GM21717 (cell line): ENCODE measurements around the gene UBAC2.
"Not testable (repeated sequence)": the region's sequence is repeated elsewhere in the genome, so short reads cannot be mapped to it uniquely, and the experiment has no call there.

Experiments used
- ATAC-seq: cut with Tn5 transposase; IDR thresholded peaks from one replicate; pipeline ENCODE4 v1.9.1; 2021; ENCODE audit warnings: mild to moderate bottlenecking, moderate library complexity; ENCODE audit not compliant: unreplicated experiment

Gene UBAC2

DNA sequence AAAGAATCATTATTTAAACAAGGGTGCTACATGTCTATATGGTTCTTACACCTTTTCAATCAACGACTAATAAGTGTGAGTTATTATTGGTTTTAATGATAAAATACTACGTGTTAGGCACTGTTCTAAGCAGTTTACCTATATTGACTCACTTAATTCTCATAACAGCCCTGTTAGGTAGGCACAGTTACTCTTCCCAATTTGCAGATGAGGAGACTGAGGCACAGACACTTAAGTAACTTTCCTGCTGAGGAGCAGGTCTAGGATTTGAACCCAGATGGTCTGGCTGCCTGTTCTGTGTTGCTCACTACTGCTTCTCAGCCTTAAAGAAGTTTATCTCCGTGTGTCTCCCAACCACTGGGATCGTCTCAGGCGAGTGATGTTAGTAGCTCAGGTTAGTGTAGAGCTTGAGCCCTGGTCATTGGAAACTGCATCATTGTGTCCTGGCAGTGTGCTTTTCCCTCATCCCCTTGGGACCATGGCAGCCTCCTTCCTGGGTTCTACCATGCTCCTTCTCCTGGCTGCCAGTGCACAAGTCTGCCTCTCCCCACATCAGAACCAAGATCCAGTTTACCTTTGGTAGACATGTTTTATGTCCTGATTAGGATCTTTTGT is 10.9 kb downstream of the UBAC2 start:
- ATAC-seq, result no peak

DNA sequence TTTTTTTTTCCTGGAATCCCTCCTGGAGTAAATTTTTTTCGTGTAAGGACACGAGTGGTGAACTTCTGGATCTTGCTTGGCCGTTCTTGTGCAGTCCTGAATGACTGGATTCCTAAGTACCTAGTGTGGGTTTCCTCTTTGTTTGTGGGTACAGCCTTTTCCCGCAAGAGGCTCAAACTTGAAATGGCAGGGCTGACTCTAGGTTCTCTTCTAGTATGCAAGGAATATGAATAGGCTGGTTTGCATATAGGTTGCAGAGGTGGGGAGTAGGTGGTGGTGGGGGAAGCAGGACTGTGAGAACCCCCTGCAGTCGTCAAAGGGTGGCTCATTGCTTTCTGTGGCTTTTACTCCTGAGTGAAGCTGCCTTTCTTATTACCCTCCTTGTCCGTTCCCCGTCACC is 13.6 kb downstream of the UBAC2 start:
- ATAC-seq, result peak; percentile 86

DNA sequence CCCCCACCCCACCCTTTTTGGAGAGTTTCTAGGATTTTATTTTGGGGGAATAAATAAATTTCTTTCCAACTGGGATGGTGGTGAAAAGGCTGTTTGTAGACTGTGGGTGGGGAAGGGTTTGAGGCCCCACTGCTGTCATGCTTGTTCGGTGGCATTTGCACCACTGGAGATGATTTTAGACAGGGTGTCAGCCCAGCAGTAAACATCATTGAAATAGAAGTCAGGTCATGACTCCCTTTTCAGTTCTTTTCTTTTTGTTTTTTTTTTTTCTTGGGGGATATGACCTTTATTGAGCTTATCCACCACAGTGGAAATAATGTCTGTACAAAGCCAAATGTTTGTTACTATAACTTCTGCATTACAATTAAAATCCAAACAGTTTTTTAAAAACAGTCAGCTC is 14.1 kb downstream of the UBAC2 start:
- ATAC-seq, result no peak

DNA sequence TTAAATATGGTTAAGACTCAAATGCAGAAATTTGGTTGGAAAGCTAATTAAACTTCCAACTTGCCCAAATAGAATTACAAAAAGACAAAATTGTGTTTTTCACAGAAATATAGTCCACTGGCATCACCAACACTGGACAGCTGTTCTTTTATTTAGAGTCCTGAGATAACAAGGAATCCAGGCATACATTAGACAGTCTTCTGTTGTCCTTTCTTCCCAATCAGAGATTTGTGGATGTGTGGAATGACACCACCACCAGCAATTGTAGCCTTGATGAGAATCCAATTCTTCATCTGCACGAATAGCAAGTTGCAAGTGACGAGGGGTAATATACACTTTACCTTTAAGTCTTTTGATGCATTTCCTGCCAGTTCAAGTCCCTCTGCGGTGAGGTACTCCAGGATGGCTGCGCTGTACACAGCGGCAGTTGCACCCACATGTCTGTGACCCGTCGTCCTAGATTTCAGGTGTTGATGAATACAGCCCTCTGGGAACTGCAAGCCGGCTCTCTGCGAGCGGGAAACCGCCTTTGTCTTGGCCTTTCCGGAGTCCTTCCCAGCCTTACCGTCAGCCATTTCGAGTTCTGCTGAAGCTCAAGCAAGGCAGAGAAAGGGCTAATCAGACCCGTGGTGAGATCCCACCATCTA is 14.7 kb downstream of the UBAC2 start:
- no peak for ATAC-seq

DNA sequence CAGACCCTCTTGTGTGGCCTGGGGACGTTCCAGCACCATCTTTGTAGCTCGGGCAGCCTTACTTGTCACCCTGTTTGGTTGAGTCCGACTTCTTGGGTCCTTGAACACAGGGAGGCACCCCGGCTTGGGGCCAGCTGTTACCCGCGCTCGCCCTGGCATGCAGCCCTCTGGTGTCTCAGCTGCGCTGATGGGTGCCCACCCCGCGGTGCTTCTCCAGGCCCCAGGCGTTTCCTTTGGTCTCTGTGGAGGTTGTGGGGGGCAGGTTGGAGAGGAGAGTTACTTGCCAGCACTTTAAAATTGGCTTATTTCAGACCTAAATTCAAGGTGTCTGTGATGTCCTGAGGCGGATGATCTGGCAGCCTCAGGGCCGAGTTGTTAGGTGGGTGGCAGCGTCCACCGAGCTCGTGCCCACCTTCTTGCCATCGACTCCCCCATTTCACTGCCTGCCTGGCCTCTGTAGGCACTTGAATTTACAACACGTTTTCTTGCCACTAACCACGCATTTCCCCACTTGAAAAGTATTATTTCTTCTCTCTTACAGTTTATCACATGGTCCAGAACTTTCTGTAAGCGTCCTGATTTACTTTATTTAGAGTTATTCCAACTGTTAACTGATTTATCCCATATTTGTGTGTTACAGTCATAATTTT is 16.9 kb downstream of the UBAC2 start:
- ATAC-seq, result no peak

DNA sequence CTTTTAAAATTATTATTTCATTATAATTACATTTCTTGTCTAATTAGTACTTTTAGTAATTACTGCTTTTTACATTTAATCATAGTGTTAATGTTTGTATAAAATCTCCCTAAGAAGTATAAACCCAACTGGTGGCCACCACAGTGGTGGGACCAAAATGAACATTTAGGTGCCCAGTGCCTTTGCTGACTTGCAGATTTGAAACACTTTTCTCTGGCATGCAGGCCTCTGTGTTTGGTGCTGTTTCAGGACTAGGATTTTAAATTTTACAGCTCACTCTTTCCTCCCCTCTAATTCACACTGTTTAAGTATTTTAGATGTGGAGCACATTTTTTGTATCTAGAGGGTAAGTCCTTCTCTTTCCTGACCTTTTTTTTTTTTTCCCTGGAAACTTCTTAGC is 17.5 kb downstream of the UBAC2 start:
- ATAC-seq, result no peak

DNA sequence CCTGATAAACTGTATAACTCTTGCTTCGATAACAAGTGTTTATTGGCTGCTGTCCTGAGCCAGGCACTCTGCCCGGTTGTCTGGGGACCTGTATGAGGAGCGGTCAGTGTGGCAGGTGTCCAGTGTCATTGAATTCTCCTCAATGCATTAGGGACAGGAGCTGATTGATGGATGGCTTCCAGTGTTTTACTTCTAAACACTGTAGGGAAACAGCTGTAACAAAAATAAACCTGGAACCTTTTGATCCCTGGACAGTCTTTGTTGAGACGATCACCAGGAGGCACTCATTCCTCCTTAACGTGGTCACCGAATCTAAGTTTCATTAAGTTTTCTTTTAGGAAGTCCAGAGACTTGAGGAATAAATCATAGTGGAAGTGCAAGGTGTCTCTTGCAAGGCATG is 17.9 kb downstream of the UBAC2 start:
- no peak for ATAC-seq

DNA sequence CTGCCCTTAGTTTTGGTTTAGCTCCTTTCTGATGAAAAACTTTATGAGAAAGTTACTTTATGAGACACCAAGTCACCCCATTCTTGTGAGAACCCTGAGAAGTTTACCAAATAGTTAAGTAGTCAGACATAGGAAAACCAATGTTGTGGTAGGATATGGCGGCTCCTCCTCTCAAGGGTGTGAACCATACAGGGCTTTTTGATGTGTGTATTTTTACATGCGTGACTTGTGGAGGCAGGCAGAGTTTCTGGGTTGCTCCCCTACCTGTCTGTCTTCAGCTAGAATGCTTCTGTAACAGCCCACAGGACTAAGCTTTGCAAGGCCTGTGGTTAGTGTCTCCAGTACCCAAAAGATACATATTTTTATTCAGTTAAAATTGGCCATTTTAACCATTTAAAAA is 18.3 kb downstream of the UBAC2 start:
- ATAC-seq, result no peak

DNA sequence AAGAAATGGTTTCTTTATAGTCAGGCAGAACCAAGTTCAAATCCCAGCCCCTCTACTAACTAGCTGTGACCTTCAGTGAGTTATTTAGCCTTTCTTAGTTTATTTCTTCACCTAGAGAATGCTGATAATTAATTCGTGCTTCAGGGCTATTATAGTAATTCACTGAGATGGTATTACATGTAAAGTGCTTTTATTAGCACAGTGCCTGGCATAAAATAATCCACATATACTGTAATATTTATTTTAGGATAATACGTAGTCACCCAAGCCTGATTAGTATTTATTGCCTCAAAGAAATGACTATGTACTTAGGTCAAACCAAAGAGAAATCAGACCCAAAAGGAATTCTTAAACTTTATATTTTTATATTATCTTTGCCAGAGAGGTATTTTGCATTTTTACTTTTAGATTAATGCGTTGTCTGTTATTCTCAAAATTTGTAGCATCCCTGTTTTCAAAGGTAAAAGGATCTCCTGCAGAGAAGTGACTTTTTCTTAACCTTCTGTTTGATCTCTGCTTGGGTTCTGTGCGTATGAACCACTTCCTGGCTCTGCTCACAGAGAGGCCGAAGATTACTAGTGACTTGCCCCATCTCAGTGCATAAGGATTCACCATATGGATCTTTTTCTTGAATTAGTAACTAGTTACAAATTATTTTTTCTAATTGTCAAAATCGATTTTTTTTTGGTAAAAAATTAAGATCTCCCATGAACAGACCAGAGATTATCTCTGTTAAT is 19.7 kb downstream of the UBAC2 start:
- no peak for ATAC-seq

DNA sequence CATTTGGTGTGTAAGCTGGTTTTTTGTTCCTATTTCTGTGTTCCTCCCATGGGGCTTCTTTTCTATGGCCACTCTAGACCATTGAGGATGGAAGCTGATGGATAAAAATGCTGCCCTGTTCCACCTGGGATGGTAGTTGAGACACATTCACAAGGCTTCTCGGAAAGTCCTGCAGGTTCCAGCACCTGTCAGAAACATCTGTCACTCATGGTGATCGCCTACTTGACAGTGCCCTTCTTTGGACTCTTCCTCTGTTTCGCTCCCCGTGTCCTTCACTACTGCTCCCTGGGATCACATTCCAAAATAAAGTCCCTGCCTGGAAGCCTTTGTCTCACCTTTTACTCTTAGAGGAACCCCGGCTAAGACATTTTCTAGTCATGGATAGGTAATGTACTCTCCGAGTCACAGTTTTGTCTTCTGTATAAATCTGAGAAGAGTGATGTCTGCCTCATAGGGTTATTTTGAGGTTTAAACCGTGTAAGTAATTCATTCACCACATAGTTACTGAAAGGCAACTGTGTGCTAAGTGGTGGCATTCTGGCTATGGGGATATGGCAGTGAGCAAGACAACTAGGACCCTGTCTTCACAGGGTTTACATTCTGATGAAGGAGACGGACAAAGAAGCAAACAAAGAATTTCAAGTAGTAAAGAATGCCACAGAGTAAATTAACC is 21.0 kb downstream of the UBAC2 start:
- ATAC-seq, result no peak

DNA sequence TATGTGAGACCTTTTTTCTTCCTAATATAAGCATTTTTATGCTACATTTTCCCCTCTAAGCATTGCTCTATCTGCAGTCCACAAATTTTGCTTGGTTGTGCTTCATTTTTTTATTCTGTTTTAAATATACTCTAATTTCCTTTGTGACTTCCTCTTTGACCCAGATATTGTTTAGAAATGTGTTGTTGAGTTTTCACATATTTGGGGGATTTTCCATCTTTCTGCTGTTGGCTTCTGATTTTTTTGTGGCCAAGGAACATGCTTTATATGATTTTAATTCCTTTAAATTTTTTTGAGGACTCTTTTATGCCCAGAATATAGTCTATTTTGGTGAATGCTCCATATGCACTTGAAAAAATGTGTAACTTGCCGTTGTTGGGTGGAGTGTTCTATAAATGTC is 22.9 kb downstream of the UBAC2 start:
- no peak for ATAC-seq

DNA sequence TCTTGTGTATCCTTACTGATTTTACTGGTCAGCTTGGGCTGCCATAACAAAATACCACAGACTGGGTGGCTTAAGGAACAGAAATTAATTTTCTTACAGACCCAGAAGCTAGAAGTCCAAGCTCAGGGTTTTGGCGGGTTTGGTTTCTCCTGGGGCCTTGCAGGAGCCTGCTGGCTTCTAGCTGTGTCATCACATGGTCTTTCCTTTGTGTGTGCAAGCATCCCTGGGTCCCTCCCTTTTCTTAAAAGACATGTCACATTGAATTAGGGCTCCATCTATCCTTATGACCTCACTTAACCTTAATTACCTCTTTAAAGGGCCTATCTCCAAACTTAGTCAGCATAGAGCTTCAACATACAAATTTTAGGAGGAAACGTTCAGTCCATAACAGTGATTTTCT is 23.4 kb downstream of the UBAC2 start:
- no peak for ATAC-seq

DNA sequence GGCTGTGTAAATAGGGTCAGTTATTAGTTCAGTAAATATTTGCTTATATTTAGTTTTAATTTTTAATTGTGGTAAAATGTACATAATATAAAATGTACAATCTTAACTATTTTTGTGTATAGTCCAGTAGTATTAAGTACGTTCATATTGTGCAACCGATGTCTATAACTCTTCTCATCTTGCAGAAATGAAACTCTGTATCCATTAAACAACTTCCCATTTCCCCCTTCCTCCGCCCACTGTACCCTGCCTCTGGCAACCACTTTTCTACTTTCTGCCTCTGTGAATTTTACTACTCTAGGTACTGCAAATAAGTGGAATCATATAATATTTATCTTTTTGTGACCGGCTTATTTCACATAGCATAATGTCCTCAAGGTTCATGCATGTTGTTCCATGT is 24.4 kb downstream of the UBAC2 start:
- ATAC-seq, result no peak

DNA sequence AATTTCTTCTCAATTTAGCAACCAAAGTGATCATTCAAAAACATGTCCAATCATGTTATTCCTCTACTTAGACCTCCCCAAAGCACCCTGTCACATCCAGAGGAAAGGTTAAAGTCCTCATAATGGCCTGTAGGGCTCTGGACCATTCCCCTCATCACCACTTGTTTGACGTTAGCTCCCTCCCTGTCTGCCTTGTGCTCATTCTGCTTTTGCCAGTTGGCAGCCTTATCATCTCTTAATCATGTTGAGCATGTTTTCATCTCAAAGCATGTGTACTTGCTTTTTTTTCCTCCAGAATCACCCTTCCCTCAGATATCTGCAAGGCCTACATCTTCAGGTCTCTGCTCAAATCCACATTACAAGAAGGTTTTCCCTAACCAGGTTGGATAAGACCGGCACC is 25.9 kb downstream of the UBAC2 start:
- ATAC-seq, result no peak

DNA sequence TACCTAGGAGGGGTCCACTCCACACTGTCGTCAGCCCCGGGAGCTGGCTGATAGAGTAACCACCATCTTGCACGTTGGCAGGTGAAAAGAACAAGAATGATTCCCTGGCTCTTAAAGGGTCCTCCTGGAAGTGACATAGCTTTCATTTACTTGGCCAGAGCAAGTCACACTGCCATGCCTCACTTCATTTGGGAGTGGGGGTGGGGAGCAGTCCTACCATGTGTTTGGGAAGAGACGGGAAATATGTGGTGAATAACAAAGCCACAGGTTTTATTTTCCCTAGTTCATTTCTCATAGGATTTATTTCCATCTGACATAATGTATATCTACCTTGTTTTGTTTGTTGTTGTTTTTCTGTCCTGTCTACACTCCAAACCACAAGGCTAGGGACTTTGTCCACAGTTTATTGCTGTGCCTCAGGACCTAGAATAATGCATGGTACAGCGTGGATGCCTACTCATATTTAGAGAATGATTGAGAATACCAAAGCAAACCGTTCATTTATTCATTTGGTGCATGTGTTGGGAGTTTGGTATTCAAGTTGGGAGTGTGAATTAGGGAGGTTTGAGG is 26.8 kb downstream of the UBAC2 start:
- no peak for ATAC-seq

DNA sequence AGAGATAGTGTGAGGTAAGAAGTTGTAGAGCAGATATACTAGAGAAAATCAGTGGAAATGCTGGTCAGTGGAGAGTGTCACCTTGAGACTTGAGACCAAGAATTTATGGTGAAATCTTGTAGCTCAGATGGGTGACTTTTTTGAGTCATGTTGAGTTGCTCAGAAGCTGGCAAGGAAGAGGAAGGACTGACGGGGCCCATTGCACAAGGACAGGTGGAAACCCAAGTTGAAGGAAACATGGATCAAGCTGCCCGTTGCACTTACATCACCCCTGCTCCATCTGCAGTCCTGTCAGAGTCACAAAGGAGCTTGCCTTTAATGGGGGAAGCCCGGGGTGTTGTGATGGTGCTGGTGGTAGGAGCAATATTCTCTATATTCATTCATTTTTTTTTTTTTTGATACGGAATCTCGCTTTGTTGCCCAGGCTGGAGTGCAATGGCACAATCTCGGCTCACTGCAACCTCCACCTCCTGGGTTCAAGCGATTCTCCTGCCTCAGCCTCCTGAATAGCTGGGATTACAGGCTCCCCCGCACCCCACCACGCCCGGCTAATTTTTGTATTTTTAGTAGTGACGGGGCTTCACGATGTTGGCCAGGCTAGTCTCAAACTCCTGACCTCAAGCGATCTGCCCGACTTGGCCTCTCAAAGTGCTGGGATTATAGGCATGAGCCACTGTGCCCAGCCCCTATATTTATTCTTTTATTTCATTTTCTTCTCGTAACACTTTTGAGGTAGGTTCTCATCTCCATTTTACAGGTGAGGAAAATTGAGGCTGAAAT is 27.4 kb downstream of the UBAC2 start:
- ATAC-seq, result no peak

DNA sequence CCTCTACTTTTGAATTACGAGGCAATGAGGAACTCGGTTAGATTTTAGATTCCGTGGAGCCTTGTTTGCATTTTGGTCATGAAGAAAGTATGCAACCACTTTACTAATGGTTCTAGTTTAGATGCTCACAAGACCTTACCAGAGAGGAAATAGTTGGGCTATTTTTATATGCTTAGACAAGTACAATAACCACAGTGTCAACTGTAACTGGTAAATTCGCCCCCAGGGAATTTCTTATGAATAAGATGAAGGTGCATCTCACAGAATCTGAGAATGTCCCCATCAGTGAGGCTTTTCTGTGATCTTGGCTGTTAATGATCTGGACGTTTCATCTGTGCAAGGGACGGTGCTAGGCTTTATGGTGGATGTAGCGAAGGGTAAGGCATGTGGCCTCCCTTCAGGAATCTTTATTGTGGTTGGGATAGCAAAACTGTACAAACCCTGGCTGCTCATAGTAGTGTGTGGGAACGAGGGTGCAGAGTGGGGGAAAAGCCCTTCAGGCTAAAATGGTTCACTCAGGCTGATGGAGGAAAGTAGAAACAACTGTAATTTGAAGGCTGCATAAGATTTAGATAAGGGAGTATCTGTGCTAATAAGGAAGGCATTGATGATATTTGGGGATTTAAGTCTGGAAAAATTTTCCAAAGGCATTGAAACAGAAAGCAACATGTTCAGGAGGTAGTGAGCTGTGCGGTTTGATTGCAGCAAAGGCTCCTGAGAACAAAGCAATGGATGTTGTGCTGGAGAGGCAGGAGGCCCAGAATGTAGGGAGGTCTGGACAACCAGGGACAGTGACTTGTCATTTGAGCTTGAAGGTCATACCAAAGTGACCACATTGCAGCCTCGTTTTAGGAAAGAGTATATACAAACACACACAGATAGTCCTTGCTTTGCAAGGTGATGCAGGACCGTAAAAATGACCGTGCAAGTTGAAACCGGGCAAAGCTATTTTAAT is 28.4 kb downstream of the UBAC2 start:
- peak; percentile 92 for ATAC-seq

DNA sequence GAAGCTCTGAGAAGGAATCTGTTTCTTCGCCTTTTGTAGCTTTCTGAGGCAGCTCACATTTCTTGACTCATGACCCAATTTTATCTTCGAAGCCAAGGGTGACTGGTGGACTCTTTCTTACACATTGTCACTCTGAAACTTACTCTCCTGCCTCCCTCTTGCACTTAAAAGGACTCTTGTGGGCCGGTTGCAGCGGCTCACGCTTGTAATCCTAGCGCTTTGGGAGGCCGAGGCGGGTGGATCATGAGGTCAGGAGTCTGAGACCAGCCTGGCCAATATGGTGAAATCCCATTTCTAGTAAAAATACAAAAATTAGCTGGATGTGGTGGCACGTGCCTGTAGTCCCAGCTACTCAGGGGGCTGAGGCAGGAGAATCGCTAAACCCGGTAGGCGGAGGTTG is 29.9 kb downstream of the UBAC2 start:
- ATAC-seq, result not testable (repeated sequence)

DNA sequence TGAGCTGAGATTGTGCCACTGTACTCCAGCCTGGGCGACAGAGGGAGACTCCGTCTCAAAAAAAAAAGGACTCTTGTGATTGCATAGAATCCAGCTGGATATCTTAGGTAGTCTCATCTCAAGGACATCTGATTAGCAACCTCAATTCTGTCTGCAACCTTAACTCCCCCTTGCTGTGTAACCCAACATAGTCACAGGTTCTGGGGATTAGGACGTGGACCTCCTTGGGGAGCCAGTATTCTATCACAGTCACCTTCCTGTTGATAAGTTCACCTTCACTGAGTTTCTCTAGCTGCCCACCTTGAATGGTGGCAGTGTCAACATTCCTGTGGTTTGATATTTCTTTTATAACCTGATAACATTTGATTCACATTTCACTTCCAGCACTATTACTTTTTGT is 30.3 kb downstream of the UBAC2 start:
- ATAC-seq, result no peak
